GM12874 (cell line): ENCODE results near the gene CMKLR1.
A peak's percentile ranks its signal among the peaks of the same experiment; 100 is the strongest.

Experiments
- CTCF ChIP-seq: IDR thresholded peaks from 2 replicates; pipeline ENCODE4 v1.5.1; 2011; ENCODE audit warnings: low read depth, mild to moderate bottlenecking, control low read depth, low read length, moderate library complexity; ENCODE audit not compliant: insufficient read depth

The CMKLR1 gene, protein sequence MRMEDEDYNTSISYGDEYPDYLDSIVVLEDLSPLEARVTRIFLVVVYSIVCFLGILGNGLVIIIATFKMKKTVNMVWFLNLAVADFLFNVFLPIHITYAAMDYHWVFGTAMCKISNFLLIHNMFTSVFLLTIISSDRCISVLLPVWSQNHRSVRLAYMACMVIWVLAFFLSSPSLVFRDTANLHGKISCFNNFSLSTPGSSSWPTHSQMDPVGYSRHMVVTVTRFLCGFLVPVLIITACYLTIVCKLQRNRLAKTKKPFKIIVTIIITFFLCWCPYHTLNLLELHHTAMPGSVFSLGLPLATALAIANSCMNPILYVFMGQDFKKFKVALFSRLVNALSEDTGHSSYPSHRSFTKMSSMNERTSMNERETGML

GRCh38 chr12:108338915-108339657 lies at the start of gene CMKLR1:
TSS of gene CMKLR1 (minus strand) at chr12:108339311. CDS start at chr12:108293591, 45,720 bp downstream.
- no peak for TF ChIP-seq CTCF

GRCh38 chr12:108387771-108388170 lies 48.7 kb upstream of the CMKLR1 start:
- no peak for TF ChIP-seq CTCF

DNA sequence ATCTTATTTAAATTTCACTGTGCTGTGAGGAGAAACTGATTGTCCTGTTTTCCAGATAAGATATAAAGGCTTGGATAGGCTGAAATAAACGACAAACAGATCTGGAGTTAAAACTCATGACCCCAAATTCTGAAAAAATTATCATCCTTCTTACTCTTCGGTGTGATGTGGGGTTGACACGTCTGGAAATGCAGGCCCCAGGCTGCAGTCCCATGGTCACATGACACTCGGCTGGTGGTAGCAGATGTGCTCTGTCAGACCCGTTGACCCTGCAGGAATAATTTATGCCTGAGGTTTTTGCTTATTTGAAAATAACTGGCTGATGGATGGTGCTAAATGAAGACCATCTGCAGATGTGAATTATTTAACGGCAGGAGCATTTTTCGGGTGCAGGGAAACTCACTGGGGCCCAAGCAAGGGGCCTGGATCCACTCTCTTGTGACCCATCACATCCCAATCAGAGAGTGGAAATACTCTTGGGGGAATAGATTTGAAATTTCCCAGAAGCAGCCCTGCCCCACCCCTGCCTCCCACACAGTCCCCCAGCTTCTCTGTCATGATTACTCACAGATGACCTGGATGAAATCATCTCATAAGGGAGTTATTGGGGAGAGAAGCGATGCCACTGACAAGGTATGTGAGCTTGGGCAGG lies 47.7 kb upstream of the CMKLR1 start:
- no peak for TF ChIP-seq CTCF

DNA sequence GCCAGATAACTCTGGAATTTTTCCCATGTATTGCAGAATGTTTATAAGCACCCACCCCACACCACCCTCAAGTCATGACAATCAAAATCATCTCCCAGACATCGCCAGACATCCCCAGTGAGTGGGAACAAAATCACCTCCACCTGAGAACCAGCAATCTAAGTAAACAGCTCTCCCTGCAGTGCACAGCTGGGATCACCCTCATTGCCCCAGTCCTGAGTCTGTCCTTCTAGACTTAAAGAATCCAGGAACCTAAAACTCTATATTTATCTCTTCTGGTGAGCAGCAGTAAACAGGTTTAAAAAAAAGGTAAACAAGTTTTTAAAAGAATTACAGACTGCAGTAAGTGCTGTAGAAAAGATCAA lies 43.3 kb upstream of the CMKLR1 start:
- 0 out of 2 replicates have a peak, but pooled peaks have one; percentile 5 for TF ChIP-seq CTCF

DNA sequence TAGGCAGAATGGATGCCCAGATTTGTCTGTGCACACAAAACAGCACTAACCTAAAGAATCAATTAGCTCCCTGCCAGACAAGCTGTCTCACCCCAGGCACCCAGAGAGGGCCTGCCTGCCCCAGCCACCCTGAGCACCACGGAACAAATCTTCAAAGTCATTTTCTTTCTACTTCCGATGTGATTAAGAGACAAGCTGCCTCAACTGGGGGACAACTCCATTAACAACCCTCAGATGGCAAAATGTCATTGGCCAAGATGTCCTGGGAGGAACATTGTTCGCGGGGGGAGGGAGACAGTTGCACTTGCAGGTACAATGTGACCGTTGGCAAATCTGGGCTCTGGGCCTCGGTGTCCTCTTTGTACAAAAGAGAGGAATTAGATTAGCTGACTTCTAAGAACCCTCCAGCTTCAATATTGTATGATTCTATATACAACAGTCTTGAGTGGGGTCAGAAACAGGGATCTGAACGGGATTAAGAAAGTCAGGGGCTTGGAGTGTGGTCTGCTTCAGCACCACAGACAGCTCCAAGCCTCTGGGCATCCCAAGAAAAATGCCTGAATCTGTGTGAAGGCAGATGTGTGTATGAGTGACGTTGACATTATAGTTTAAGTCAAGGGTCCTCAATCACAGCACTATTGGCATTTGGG lies 42.8 kb upstream of the CMKLR1 start:
- no peak for TF ChIP-seq CTCF

DNA sequence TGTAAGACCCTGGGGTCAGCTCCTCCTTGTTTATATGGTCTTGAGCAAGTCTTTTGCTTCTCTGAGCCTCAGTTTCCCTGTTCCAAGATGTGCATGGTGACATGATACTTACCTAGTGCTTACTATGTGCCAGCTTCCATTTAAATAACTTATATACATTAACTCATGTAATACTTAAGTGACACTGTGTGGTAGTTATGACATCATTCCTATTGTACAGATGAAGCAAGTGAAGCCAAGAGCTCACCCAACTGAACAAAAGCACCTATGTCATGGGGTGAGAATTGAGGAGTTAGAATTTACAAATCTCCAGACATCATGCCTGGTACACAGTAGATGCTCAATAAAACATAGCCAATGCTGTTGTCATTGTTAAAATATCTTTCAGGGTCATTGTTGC lies 41.3 kb upstream of the CMKLR1 start:
- TF ChIP-seq CTCF, result no peak

GRCh38 chr12:108379823-108380222 lies 40.7 kb upstream of the CMKLR1 start:
- TF ChIP-seq CTCF, result no peak
